Caco-2 (cell line): ENCODE results near the gene OR51B6. TPM values are rescaled to one million over a fixed set of nuclear protein-coding genes. Genes with fewer than 3 reads are reported as not detected.
"Not testable (repeated sequence)": the region's sequence is repeated elsewhere in the genome, so short reads cannot be mapped to it uniquely, and the experiment has no call there.

Source experiments
- BruUV-seq: library from RNA; stranded (reverse); fragments of 400-500 nt; replicated peaks from 2 replicates; lab custom pipeline; 2021; lab: Mats Ljungman, UMichigan
- CTCF ChIA-PET: fragments of 300-600 bp; sonication (Branson Sonifier 250); formaldehyde crosslinking; loops from one replicate; lab custom pipeline; 2022; ENCODE audit warnings: antibody characterized with exemption; lab: Charles Lee
- POLR2A ChIA-PET: fragments of 300-600 bp; sonication (Branson Sonifier 250); formaldehyde crosslinking; loops from one replicate; lab custom pipeline; 2022; ENCODE audit warnings: antibody characterized with exemption; lab: Charles Lee
- DNase-seq, 2 experiments: peaks; one replicate each; pipeline versions ENCODE4 v3.0.0 to v3.0.0-alpha.2; 2020 to 2022
- H3K27me3 ChIP-seq: replicated peaks from 2 replicates; pipeline ENCODE4 v1.6.0; 2011; ENCODE audit warnings: low read length; ENCODE audit not compliant: control insufficient read depth, insufficient read depth
- H3K36me3 ChIP-seq: 2 replicates; pipeline ENCODE4 v1.5.1; 2011; ENCODE audit warnings: low read length; ENCODE audit not compliant: control insufficient read depth, insufficient read depth
- H3K4me1 ChIP-seq: fragments of 250-450 bp; sonication (Bioruptor Pico); 2 replicates; pipeline ENCODE4 v1.5.1; 2020; ENCODE audit warnings: mild to moderate bottlenecking
- H3K4me3 ChIP-seq: 2 replicates; pipeline ENCODE4 v1.5.1; 2011; ENCODE audit warnings: low read depth, mild to moderate bottlenecking, control low read depth, low read length
- H3K9me3 ChIP-seq: fragments of 250-450 bp; sonication (Bioruptor Pico); 2 replicates; pipeline ENCODE4 v1.5.1; 2020; ENCODE audit warnings: mild to moderate bottlenecking, moderate library complexity
- H3K27ac Mint-ChIP-seq: one replicate; pipeline ENCODE4 v1.8.0; 2022; ENCODE audit warnings: mixed read lengths; ENCODE audit not compliant: unreplicated experiment
- H3K27me3 Mint-ChIP-seq: one replicate; pipeline ENCODE4 v1.8.0; 2022; ENCODE audit warnings: mixed read lengths; ENCODE audit not compliant: insufficient read depth, unreplicated experiment
- H3K36me3 Mint-ChIP-seq: one replicate; pipeline ENCODE4 v1.8.0; 2022; ENCODE audit warnings: mild to moderate bottlenecking, mixed read lengths; ENCODE audit not compliant: insufficient read depth, unreplicated experiment
- H3K4me1 Mint-ChIP-seq: one replicate; pipeline ENCODE4 v1.8.0; 2022; ENCODE audit warnings: low read depth, mixed read lengths; ENCODE audit not compliant: unreplicated experiment
- H3K4me3 Mint-ChIP-seq: one replicate; pipeline ENCODE4 v1.8.0; 2022; ENCODE audit warnings: mild to moderate bottlenecking, moderate library complexity, mixed read lengths; ENCODE audit not compliant: unreplicated experiment
- H3K9me3 Mint-ChIP-seq: one replicate; pipeline ENCODE4 v1.8.0; 2022; ENCODE audit warnings: mixed read lengths; ENCODE audit not compliant: unreplicated experiment
- intact Hi-C: fragments of 100-400 bp; cut with micrococcal nuclease; formaldehyde crosslinking; loops from one replicate; pipeline ENCODE4 v1.10.0; 2022; ENCODE audit not compliant: unreplicated experiment
- total RNA-seq: library from RNA; stranded (reverse); gene quantifications from 2 replicates; pipeline ENCODE4 v1.2.3, GENCODE V29; 2022
- TF ChIP-seq, protein P1 (sequence below), 2 experiments: fragments of 200-600 bp in 1 of 2; IDR thresholded peaks; 1 replicate in 1 of 2; 2 replicates in 1 of 2; pipeline versions ENCODE4 v1.5.1 to v1.8.0; 2011 to 2022; ENCODE audit warnings: antibody characterized with exemption in 1 of 2, control low read depth in 1 of 2, inconsistent platforms in 1 of 2, low read depth in 1 of 2, low read length in 1 of 2, mild to moderate bottlenecking in 1 of 2, moderate library complexity in 1 of 2; ENCODE audit not compliant: insufficient read depth in 1 of 2, severe bottlenecking in 1 of 2, unreplicated experiment in 1 of 2

Gene OR51B6
- total RNA-seq, 1 experiment from 2014 or later = not detected

DNA sequence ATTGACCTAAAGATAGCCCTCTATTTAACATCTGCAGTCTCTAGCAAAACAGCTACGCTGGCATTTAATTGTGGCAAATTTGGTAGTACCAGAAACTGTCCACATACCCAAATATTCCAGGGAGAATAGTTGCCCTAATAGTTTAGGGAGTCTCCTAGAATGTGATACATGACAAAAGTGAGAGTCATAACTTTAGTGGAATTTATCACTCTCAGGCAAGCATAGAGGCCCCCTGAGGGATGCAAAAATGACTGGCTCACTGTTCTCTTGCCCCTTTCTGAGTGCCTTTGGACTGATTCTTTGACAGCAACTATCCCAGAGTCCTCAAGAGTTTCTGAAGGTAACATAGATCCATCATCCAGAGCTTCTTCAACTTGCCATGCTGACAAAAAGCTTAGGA, 47.3 kb upstream of the OR51B6 start:
- H3K27me3 ChIP-seq = no peaks in the 10 kb centered on the region
- ChIA-PET CTCF (no interaction called here), POLR2A (no interaction called here)
- Mint-ChIP-seq H3K27me3 (peaks cover 17% of the 10 kb centered on the region), H3K9me3 (no peaks in the 10 kb centered on the region), H3K36me3 (no peaks in the 10 kb centered on the region), H3K4me3 (no peak overlapping the region), H3K4me1 (no peaks in the 10 kb centered on the region), H3K27ac (no peak overlapping the region)
- H3K4me1 ChIP-seq = no peaks in the 10 kb centered on the region
- no peak overlapping the region for H3K4me3 ChIP-seq
- BruUV-seq = no TSS peak
- TF ChIP-seq, protein P1, sequence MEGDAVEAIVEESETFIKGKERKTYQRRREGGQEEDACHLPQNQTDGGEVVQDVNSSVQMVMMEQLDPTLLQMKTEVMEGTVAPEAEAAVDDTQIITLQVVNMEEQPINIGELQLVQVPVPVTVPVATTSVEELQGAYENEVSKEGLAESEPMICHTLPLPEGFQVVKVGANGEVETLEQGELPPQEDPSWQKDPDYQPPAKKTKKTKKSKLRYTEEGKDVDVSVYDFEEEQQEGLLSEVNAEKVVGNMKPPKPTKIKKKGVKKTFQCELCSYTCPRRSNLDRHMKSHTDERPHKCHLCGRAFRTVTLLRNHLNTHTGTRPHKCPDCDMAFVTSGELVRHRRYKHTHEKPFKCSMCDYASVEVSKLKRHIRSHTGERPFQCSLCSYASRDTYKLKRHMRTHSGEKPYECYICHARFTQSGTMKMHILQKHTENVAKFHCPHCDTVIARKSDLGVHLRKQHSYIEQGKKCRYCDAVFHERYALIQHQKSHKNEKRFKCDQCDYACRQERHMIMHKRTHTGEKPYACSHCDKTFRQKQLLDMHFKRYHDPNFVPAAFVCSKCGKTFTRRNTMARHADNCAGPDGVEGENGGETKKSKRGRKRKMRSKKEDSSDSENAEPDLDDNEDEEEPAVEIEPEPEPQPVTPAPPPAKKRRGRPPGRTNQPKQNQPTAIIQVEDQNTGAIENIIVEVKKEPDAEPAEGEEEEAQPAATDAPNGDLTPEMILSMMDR (IDR thresholded peaks at IDR 0.05; ENCODE audit: insufficient read depth in 1 of 2, low read depth in 1 of 2, low read length in 1 of 2, severe bottlenecking in 1 of 2, unreplicated experiment in 1 of 2) = no peak
- H3K9me3 ChIP-seq = no peaks in the 10 kb centered on the region
- H3K36me3 ChIP-seq = no peaks in the 10 kb centered on the region
- intact Hi-C loops = no loop called here
- no peak for DNase-seq

DNA sequence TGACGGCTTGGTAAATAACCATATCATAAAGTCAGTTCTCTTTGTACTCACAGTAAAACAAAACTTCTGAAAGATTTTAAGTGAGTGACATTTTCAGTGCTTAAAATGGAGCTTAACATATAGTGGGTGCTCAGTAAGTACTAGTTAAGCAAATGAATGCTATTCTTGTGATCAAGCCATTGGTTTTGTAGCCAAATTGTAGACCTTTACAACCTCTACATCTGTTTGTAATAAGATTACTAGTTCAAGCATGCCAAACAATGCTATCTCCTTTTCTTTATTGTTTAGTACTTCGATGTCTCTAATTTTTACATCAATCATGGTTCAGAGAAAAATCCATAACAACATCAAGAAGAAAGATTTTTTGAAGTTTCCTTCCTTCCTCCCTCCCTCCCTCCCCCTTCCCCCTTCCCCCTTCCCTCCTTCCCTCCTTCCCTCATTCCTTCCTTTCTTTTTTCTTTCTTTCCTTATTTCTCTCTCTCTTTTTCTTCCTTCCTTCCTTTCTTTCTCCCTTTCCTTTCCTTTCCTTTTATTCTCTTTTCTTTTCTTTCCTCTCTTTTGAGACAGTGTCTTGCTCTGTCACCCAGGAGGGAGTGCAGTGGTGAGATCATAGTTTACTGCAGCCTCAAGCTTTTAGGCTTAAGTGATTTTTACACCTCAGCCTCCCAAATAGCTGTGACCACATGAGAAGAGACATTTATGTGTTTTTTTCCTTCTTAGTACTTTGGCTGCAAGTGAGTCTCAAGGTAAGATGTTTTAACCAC, 43.9 kb upstream of the OR51B6 start:
- Histone ChIP-seq H3K9me3 (no peaks in the 10 kb centered on the region), H3K4me1 (no peaks in the 10 kb centered on the region), H3K27me3 (no peaks in the 10 kb centered on the region), H3K36me3 (no peaks in the 10 kb centered on the region), H3K4me3 (no peak overlapping the region)
- no peak overlapping the region for H3K4me3 Mint-ChIP-seq
- intact Hi-C loops = no loop called here
- ChIA-PET POLR2A (no interaction called here), CTCF (no interaction called here)
- no peak for DNase-seq
- BruUV-seq = no TSS peak
- TF ChIP-seq, protein P1 (IDR thresholded peaks at IDR 0.05; ENCODE audit: insufficient read depth in 1 of 2, low read depth in 1 of 2, low read length in 1 of 2, severe bottlenecking in 1 of 2, unreplicated experiment in 1 of 2) = no peak
- H3K36me3 Mint-ChIP-seq = no peaks in the 10 kb centered on the region
- H3K27ac Mint-ChIP-seq = no peak overlapping the region
- H3K4me1 Mint-ChIP-seq = no peaks in the 10 kb centered on the region
- H3K9me3 Mint-ChIP-seq = no peaks in the 10 kb centered on the region
- peaks cover 6% of the 10 kb centered on the region for H3K27me3 Mint-ChIP-seq

DNA sequence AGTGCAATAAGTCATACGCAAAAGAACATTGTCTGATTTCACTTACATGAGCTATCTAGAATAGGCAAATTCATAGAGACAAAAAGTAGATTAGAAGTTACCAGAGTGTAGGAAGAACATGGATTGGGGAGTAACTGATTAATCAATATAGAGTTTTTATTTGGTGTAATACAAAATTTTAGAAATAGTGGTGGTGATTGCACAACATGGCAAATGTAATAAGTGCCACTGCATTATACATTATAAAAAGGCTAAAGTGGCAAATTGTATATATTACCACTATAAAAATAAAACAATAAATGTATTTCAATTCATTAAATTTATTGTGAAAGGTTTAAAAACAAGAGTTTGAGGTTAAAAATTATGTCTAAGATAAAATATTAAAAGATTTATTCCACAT, 40.9 kb upstream of the OR51B6 start:
- Mint-ChIP-seq H3K27ac (no peak overlapping the region), H3K9me3 (no peaks in the 10 kb centered on the region), H3K27me3 (peaks cover 10% of the 10 kb centered on the region), H3K4me1 (no peaks in the 10 kb centered on the region), H3K36me3 (no peaks in the 10 kb centered on the region), H3K4me3 (no peak overlapping the region)
- TF ChIP-seq, protein P1 (IDR thresholded peaks at IDR 0.05; ENCODE audit: insufficient read depth in 1 of 2, low read depth in 1 of 2, low read length in 1 of 2, severe bottlenecking in 1 of 2, unreplicated experiment in 1 of 2) = no peak
- no peak for DNase-seq
- H3K27me3 ChIP-seq = no peaks in the 10 kb centered on the region
- H3K4me1 ChIP-seq = no peaks in the 10 kb centered on the region
- H3K36me3 ChIP-seq = no peaks in the 10 kb centered on the region
- ChIA-PET CTCF (no interaction called here), POLR2A (no interaction called here)
- intact Hi-C loops = no loop called here
- H3K9me3 ChIP-seq = no peaks in the 10 kb centered on the region
- no peak overlapping the region for H3K4me3 ChIP-seq
- no TSS peak for BruUV-seq

DNA sequence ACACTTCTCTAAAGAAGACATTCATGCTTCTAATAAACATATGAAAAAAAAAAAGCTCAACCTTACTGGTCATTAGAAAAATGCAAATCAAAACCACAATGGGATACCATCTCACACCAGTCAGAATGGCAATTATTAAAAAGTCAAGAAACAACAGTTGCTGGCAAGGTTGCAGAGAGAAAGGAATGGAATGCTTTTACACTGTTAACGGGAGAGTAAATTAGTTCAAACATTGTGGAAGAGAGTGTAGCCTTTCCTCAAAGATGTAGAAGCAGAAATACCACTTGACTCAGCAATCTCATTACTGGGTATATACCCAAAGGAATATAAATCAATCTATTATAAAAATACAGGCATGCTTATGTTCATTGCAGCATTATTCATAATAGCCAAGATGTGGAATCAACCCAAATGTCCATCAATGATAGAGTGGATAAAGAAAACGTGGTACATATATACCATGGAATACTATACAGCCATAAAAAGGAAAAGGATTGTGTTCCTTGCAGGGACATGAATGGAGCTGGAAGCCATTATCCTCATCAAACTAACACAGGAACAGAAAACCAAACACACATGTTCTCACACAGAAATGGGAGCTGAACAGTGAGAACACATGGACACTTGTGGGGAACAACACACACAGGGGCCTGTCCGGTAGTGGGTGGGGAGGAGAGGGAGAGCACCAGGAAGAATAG, 37.8 kb upstream of the OR51B6 start:
- H3K4me1 ChIP-seq, H3K27me3 ChIP-seq, H3K4me3 Mint-ChIP-seq, H3K9me3 Mint-ChIP-seq, intact Hi-C loops, POLR2A ChIA-PET, H3K36me3 ChIP-seq, CTCF ChIA-PET, DNase-seq, H3K36me3 Mint-ChIP-seq, BruUV-seq, H3K27ac Mint-ChIP-seq, H3K9me3 ChIP-seq, H3K4me3 ChIP-seq, H3K4me1 Mint-ChIP-seq: not testable (repeated sequence)
- H3K27me3 Mint-ChIP-seq = peaks cover 11% of the 10 kb centered on the region
